Breast epithelium (tissue), 4 donors: ENCODE measurements around the gene CCDC117. TPM values are rescaled to one million over a fixed set of nuclear protein-coding genes. Genes with fewer than 3 reads are reported as not detected.

Experiments
- DNase-seq, 2 donors: peaks; one replicate each; pipeline ENCODE4 v3.0.0-alpha.2; 2019; ENCODE audit warnings: low spot score in 2 of 2
- H3K27ac ChIP-seq, 2 donors: fragments of 200-600 bp; sonication (generic) in 1 of 2; one replicate each; pipeline ENCODE4 v1.5.1; 2016 to 2019; ENCODE audit warnings: mild to moderate bottlenecking in 1 of 2
- H3K27me3 ChIP-seq, 2 donors: fragments of 200-600 bp; sonication (generic) in 1 of 2; one replicate each; pipeline versions ENCODE4 v1.5.1 to v1.6.0; 2017 to 2019; ENCODE audit warnings: control low read depth in 1 of 2, mild to moderate bottlenecking in 1 of 2
- H3K36me3 ChIP-seq: fragments of 200-600 bp; one replicate; pipeline ENCODE4 v1.5.1; 2019
- H3K4me1 ChIP-seq, 2 donors: fragments of 200-600 bp; sonication (generic); one replicate each; pipeline ENCODE4 v1.5.1; 2016 to 2019; ENCODE audit warnings: control low read depth in 1 of 2
- H3K4me3 ChIP-seq, 3 donors: fragments of 200-600 bp; sonication (generic); 1 replicate in 2 of 3; 2 replicates in 1 of 3; pipeline ENCODE4 v1.5.1; 2016 to 2019; ENCODE audit warnings: mild to moderate bottlenecking in 3 of 3, moderate library complexity in 2 of 3
- H3K9me3 ChIP-seq, 2 donors: fragments of 200-600 bp; sonication (generic) in 1 of 2; one replicate each; pipeline ENCODE4 v1.5.1; 2016 to 2019; ENCODE audit warnings: control low read depth in 1 of 2
- POLR2A ChIP-seq: fragments of 450-650 bp; IDR thresholded peaks from one replicate; pipeline ENCODE4 v1.6.1; 2016; ENCODE audit warnings: antibody characterized with exemption, mild to moderate bottlenecking, moderate library complexity
- POLR2AphosphoS5 ChIP-seq, 3 donors: sonication (generic); formaldehyde crosslinking; IDR thresholded peaks; one replicate each; pipeline ENCODE4 v1.6.1; 2017; ENCODE audit warnings: antibody characterized with exemption in 3 of 3
- intact Hi-C: fragments of 100-400 bp; cut with DNase I; formaldehyde crosslinking; loops from one replicate; pipeline ENCODE4 v1.15.1; 2023; ENCODE audit warnings: low total_unique reads
- total RNA-seq, 3 donors: library from RNA; depleted of rRNA; stranded (reverse); fragments of >200 nt; gene quantifications; one replicate each; pipeline ENCODE4 v1.1.0, GENCODE V29; 2016
- TF ChIP-seq, protein P1 (sequence below), 3 donors: fragments of 450-650 bp; IDR thresholded peaks; one replicate each; pipeline ENCODE4 v1.5.1; 2016 to 2017; ENCODE audit warnings: antibody characterized with exemption in 3 of 3, mild to moderate bottlenecking in 3 of 3, moderate library complexity in 3 of 3

Gene CCDC117
- total RNA-seq, 3 donors from 2014 or later = 19.5 to 33.5 (median 23.9) TPM

DNA sequence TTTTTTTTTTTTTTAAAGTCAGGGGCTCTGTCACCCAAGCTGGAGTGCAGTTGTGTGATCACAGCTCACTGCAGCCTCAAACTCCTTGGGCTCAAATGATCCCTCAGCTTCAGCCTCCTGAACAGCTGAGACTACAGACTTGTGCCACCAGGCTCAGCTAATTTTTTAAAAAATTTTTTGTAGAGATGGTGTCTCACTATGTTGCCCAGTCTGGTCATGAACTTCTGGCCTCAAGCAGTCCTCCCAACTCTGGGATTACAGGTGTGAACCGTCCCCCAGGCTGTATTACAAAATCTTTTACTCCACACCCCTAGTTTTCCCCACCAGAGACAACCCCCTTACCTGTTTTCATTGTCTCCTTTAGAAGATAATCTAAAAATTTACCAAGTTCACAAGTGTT lies 1.9 kb downstream of the CCDC117 start:
- Histone ChIP-seq H3K9me3 (no peaks in the 10 kb centered on the region), H3K4me3 (no peak overlapping the region), H3K36me3 (no peaks in the 10 kb centered on the region), H3K4me1 (no peaks in the 10 kb centered on the region), H3K27me3 (no peaks in the 10 kb centered on the region), H3K27ac (no peak overlapping the region)
- intact Hi-C loops = no loop called here
- TF ChIP-seq, protein P1, sequence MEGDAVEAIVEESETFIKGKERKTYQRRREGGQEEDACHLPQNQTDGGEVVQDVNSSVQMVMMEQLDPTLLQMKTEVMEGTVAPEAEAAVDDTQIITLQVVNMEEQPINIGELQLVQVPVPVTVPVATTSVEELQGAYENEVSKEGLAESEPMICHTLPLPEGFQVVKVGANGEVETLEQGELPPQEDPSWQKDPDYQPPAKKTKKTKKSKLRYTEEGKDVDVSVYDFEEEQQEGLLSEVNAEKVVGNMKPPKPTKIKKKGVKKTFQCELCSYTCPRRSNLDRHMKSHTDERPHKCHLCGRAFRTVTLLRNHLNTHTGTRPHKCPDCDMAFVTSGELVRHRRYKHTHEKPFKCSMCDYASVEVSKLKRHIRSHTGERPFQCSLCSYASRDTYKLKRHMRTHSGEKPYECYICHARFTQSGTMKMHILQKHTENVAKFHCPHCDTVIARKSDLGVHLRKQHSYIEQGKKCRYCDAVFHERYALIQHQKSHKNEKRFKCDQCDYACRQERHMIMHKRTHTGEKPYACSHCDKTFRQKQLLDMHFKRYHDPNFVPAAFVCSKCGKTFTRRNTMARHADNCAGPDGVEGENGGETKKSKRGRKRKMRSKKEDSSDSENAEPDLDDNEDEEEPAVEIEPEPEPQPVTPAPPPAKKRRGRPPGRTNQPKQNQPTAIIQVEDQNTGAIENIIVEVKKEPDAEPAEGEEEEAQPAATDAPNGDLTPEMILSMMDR (IDR thresholded peaks at IDR 0.05) = no peak
- TF ChIP-seq POLR2AphosphoS5 (IDR thresholded peaks at IDR 0.05) = no peak
- TF ChIP-seq POLR2A = no peak
- no peak for DNase-seq

DNA sequence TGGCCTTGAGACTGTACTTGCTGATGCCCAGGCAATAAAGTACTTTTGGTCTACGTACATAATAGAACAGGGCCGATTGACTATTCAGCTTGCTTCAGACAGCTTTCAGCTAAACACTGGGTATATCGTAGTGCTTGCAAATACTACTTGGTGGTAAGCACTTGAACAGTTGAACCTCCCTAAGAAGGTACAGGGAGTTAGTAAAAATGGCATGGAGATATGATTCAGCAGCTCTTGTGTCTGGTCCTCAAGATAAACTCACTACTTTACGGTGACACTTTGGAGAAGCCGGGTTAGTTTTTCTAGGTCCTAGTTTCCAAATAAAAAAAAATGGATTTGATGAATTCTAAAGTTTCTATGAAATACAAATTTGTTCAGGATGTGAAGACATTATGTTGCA lies 7.3 kb downstream of the CCDC117 start:
- Histone ChIP-seq H3K9me3 (no peaks in the 10 kb centered on the region), H3K27me3 (no peaks in the 10 kb centered on the region), H3K36me3 (no peaks in the 10 kb centered on the region), H3K4me3 (no peak overlapping the region), H3K4me1 (no peaks in the 10 kb centered on the region), H3K27ac (no peak overlapping the region)
- DNase-seq = no peak
- TF ChIP-seq, protein P1 (IDR thresholded peaks at IDR 0.05) = no peak
- TF ChIP-seq POLR2AphosphoS5 (IDR thresholded peaks at IDR 0.05) = no peak
- no peak for TF ChIP-seq POLR2A
- intact Hi-C loops = no loop called here

DNA sequence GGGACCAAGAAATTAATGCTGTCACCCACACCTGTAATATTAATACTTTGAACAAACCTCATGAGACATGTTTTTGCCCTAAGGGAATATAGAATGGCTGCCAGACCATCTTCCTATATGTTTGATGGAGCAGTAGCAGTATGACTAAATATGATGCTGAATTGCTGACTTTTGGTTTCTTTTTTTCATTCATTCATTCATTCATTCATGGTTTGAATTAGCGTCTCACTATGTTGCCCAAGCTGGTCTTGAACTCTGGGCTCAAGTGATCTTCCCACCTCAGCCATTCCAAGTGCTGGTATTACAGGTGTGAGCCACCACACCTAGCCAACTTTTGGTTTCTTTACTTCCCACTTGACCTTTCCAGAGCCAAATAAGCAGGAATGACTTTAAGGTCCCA lies 7.8 kb downstream of the CCDC117 start:
- Histone ChIP-seq H3K36me3 (no peaks in the 10 kb centered on the region), H3K27ac (no peak overlapping the region), H3K4me3 (no peak overlapping the region), H3K9me3 (no peaks in the 10 kb centered on the region), H3K4me1 (no peaks in the 10 kb centered on the region), H3K27me3 (no peaks in the 10 kb centered on the region)
- no peak for DNase-seq
- intact Hi-C loops = no loop called here
- TF ChIP-seq POLR2A = no peak
- TF ChIP-seq POLR2AphosphoS5 (IDR thresholded peaks at IDR 0.05) = no peak
- TF ChIP-seq, protein P1 (IDR thresholded peaks at IDR 0.05) = no peak

DNA sequence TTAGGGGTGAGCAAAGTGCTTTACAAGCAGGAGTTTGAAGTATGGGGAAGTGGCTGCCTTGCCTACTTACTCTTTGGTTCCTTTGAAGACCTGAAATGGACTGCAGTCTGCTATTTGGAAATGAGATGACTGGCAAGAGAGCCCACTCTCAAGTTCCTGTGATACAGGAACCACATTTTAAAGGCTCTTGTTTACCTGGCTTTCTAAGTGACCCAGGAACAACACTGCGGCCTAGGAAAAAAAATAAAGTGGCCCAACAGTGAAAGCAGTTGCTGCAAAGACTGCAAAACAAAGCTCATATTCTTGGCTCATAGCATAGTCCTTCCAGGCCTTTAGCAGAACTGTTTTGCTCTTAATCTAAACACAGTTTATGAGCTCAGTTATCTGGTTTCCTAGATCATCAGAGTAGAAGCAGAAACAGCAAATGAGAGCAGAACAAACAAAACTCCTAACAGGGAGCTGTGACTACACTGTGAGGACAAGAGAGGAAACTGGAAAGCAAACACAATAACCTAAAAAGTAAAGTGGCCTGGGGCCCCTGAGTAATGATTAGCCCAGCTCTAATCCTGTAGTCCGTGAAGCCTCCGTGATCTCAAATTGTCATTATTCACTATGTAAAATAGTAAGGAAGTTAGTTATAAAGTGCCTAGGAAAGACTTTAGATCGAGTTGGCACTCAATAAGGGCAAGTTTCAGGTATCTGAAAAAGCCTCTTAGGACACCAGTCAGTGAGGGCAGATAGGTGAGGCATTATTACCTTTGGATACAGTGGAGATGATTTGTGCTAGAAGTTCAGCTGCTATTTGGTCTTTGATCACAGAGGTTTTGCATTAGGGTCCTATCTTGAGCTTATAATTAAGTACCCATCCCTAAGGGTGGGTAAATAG lies 11.5 kb downstream of the CCDC117 start:
- H3K4me3 ChIP-seq = no peak overlapping the region
- intact Hi-C loops = no loop called here
- H3K4me1 ChIP-seq = no peaks in the 10 kb centered on the region
- H3K36me3 ChIP-seq = no peaks in the 10 kb centered on the region
- no peaks in the 10 kb centered on the region for H3K27me3 ChIP-seq
- DNase-seq = no peak
- H3K27ac ChIP-seq = peak overlapping the region in 1 of 2 donors; percentile 44
- TF ChIP-seq POLR2AphosphoS5 (IDR thresholded peaks at IDR 0.05) (no peak), POLR2A (no peak)
- TF ChIP-seq, protein P1 (IDR thresholded peaks at IDR 0.05) = no peak
- no peaks in the 10 kb centered on the region for H3K9me3 ChIP-seq

DNA sequence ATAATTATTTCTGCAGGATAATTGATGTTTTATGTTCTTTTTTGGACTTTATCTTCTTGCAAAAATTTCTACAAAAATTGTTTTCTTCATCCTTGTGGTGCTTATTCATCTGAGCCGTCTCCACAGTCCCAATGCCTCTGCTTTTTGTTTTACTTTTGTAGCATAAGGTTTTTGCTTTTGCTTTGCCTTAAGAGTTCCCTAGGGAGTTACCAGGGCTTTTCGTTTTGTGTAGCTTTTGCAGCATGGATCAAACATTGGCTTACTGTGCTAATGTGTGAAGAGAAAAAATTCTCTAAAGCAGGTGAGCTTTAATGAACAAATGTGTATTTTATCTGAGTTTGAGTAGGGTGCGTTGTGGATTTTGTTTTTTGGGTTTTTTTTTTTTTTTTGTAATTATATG lies 16.1 kb downstream of the CCDC117 start:
- H3K36me3 ChIP-seq = no peaks in the 10 kb centered on the region
- H3K27ac ChIP-seq = no peak overlapping the region
- TF ChIP-seq POLR2A (no peak), POLR2AphosphoS5 (IDR thresholded peaks at IDR 0.05) (no peak)
- TF ChIP-seq, protein P1 (IDR thresholded peaks at IDR 0.05) = no peak
- intact Hi-C loops = no loop called here
- no peaks in the 10 kb centered on the region for H3K4me1 ChIP-seq
- no peak overlapping the region for H3K4me3 ChIP-seq
- H3K27me3 ChIP-seq = no peaks in the 10 kb centered on the region
- DNase-seq = no peak
- H3K9me3 ChIP-seq = no peaks in the 10 kb centered on the region
